ENCODE measurements around the gene NOXA1.

GRCh38 chr9:137447722-137448601, 24.8 kb downstream of the NOXA1 start:
- TF ChIP-seq CTCF (IDR thresholded peaks at IDR 0.05) (no peak), POLR2A (IDR thresholded peaks at IDR 0.05) (no peak)

Data from right lobe of liver (tissue), 4 donors.